Stimulated activated CD4-positive, alpha-beta T cell treated with anti-CD3 and anti-CD28 coated beads, TNF-alpha, amount 100 ng/mL, for 4 hours (primary cell): ENCODE data around the gene UBP1.
A peak's percentile ranks its signal among the peaks of the same experiment; 100 is the strongest.
"Not testable (repeated sequence)": the region's sequence is repeated elsewhere in the genome, so short reads cannot be mapped to it uniquely, and the experiment has no call there.

Source experiments
- DNase-seq, 3 experiments: peaks; one replicate each; pipeline ENCODE4 v3.0.0-alpha.2; 2020; ENCODE audit warnings: low read depth in 3 of 3

Gene UBP1, protein sequence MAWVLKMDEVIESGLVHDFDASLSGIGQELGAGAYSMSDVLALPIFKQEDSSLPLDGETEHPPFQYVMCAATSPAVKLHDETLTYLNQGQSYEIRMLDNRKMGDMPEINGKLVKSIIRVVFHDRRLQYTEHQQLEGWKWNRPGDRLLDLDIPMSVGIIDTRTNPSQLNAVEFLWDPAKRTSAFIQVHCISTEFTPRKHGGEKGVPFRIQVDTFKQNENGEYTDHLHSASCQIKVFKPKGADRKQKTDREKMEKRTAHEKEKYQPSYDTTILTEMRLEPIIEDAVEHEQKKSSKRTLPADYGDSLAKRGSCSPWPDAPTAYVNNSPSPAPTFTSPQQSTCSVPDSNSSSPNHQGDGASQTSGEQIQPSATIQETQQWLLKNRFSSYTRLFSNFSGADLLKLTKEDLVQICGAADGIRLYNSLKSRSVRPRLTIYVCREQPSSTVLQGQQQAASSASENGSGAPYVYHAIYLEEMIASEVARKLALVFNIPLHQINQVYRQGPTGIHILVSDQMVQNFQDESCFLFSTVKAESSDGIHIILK

DNA sequence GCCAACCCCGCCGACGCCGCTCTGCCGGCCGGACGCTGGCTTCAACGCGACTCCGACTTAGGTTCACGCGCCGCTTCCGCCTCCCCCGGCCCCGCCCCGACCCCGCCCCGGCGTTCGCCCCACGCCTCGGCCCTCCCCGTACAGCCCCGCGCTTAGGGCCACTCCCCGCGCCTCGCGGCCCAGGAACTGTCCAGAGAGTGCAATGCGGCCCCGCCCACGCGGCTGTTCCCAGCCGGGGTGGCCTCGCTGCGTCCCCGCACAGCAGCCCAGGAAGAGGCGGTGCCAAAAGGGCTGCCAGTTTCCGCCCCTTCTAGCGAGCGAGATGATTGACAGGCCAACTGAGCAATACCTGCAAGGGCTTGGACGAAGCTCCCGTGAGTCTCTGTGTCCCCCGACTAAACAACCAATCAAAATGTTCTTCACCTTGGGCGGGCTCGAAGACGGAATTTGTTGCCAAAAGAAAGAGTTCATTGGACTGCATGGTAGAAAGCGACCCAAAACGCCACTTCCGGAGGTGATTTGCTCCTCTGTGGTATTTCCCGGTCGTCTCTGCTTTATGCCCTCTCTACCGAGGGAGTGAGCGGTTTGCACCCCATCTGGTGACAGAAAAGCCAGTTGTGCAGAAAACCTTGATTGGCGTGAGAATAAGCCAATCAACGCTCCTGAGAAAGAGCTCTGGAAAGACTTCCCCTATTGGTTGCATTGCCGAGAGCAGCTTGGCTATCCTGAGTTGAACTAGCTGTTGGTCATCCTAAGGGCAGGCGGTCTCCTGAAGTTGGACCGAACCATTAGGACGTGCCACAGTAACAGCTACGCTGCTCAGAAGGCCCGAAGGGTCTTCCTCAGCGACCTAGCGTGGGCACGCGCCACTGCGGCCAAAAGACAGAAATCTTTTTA is at the start of gene UBP1:
Gene UBP1, minus strand, starts transcription at position 78 of the 897 bp plus-strand sequence. CDS start 557 bp downstream, outside the sequence.
- DNase-seq: peak; percentile 87 to 92 (median 91)

DNA sequence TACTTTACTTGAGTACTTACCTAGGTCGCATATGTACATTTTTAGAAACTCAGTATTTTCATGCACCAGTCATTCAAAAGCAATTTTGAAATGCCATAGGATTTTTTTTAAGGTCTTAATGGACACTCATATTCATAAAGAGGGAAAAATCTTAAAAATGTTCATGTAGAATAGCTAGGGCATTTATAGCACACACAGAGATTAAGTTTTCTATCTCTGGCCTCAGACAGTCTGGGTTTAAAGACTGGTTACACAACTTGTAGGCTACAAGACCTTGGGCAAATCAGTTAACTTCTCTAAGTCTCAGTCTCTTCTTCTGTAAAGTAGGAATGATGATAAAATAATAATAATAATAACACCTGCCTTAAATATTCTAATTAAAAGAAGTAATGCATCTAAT is 48.5 kb upstream of the UBP1 start:
- no peak for DNase-seq

DNA sequence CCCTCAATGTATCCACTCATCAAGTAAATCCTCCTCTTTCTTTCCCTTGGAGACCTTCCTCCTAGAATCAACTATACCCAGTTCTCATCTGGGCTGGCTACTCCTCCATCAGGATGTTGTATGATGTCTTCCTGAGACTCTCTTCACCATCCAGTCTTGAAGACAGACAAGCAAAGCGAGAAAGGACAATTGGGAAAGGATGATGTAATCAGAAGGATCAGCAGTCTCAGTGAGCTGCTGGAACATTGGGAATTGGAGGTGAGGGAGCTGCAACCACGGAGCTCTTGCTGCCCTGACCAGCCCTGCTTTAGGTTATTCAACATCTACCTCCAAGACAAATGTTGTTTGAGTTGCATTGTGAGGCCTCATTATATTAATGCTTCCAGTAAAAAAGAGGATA is 48.0 kb upstream of the UBP1 start:
- DNase-seq: no peak

DNA sequence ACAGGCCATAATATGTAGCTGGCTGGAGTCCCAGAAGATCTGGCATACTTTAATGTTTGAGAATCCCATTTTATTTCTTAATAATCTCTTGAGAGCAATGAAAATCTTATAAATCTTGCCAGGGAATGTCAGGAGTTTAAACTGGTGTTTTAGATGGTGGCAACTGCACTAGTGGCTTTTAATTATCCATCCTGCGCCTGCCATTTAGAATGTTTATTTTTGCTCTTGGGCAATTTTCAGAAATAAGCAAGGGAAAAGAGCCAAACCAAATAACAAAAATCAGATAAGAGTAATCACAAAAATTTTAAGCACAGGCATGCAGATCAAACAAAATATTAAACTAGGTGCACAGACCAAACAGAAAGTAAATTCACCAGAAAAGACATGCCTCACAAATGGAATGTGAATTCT is 41.9 kb upstream of the UBP1 start:
- DNase-seq: no peak

DNA sequence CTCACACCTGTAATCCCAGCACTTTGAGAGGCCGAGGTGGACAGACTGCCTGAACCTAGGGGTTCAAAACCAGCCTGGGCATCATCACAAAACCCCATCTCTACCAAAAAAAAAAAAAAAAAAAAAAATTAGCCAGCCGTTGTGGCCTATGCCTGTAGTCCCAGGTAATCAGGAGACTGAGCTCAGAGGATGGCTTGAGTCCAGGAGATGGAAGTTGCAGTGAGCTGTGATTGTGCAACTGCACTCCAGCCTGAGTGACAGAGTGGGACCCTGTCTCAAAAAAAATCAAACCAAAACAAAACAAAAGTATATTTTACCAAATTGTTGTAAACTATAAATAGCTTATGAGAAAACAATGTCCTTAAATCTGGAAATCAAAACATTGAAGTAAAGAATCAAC is 34.7 kb upstream of the UBP1 start:
- no peak for DNase-seq

DNA sequence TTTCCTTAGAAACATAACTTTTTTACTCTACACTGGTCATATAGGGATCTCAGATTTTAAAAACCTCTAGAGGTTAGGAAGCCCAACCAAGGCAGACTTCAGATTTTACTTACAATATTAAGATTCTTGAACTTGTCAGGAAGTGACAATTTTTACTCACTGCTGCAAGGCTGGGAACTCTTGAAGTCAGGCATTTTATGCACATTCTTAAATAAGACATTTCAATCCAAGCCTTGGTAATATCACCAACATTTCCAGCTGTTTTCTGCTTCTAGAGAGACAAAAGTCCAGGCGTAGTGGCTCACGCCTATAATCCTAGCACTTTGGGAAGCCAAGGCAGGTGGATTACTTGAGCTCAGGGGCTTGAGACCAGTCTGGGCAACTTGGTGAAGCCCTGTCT is 33.6 kb upstream of the UBP1 start:
- DNase-seq: no peak

DNA sequence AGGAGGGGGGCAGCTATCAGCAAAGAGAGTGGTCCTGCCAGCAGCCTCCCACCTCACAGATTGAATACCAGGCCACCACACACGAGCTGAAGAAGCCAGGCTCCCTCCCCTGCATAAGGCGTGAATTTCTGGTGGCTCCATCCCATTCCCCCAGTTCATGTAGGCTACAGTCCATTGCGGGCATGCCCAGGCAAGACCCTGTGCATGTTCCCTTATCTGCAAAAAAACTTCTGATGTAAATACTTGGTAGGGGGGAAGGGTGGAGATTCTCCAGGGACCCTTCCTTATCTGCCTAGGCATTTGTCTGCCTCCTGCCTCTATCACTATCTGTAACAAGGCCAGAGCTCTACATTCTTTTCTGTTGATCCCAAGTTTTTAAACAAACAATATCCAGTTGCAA is 27.6 kb upstream of the UBP1 start:
- no peak for DNase-seq

DNA sequence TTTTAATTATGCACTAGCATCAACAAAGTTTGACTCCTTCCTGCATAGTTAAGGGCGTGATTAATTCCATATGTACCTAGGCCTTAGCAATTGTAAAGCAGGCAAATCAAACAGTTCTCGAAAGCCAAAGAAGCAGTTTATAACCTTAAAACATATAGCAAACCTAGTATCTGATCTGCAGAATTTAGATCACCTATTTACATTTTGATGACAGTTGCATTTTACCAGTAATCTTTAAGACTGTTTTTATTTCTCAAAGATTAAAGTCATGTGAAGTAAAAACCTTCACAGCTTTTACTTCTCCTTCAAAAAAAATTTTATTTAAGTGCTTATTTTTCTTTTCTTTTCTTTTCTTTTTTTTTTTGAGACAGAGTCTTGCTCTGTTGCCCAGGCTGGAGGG is 20.9 kb upstream of the UBP1 start:
- DNase-seq: no peak

DNA sequence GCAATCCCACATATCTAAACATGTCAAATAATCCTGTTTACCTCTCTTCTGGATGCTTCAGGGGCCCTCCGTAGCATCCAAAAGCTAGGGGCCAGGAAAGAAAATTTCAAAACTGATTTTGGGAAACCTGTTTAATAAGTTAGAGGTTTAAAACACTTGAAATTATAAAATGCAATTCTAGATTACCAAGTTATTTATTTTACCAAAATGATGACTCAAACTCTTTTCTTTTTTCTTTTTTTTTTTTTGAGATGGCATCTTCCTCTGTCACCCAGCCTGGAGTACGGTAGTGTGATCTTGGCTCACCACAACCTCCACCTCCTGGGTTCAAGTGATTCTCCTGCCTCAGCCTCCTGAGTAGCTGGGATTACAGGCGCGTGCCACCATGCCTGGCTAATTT is 19.4 kb upstream of the UBP1 start:
- DNase-seq: not testable (repeated sequence)

DNA sequence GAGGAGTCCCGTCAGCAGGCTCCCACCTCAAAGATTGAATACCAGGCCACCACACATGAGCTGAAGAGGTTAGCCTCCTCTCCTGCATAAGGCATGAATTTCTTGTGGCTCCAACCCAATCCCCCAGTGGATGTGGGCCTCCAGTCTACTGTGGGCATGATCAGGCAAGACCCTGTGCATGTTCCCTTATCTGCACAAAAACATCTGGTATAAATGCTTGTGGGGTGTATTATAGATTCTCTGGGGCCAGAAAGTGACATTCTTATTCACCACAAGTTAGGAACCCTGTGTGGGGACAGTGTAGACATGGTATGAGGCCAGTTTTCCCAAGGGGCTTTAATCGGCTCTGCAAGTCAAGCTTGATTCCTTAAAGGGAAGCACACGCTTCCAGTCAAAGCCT is 18.2 kb upstream of the UBP1 start:
- no peak for DNase-seq

DNA sequence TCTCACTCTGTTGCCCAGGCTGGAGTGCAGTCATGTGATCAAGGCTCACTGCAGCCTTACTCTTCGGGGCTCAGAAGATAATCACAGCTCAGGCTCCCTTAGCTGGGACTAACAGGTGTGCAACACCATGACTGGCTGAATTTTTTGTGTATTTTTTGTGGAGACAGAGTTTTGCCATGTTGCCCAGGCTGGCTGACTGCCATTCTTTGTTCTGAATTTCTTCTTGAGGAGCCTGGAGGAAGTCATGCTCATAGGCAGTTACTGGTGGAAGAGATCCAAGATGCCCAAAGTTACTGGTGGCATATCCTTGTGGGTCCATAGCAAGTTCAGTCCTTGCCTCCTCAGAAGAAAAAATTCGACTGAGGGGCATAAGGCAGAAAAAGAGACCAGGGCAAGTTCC is 16.6 kb upstream of the UBP1 start:
- DNase-seq: no peak

DNA sequence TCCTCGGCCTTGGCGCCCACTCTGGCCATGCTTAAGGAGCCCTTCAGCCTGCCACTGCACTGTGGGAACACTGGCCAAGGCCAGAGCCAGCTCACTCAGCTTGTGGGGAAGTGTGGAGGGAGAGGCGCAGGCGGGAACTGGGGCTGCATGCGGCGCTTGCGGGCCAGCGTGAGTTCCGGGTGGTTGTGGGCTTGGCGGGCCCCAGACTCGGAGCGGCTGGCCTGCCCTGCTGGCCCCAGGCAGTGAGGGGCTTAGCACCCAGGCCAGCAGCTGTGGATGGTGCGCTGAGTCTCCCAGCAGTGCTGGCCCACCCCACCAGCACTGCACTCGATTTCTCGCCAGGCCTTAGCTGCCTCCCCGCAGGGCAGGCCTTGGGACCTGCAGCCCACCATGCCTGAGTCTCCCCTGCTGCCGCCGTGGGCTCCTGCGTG is 13.1 kb upstream of the UBP1 start:
- no peak for DNase-seq

DNA sequence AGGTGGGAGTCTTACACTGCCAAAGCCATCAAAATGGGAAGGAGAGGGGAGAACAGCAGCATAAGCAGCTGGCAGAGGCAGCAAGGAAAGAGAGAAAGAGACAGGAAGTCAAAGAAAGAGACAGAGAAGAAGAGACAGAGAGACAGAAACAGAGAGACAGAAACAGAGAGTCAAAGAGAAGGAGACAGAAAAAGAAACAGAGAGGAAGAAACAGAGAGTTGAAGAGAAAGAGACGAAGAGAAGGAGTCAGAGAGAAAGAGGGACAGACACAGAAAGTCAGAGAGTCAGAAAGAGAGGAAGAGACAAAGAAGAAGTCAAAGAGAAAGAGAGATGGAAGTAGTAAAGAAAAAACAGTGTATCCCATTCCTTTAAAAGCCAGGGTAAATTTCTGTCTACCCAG is 11.8 kb upstream of the UBP1 start:
- not testable (repeated sequence) for DNase-seq

DNA sequence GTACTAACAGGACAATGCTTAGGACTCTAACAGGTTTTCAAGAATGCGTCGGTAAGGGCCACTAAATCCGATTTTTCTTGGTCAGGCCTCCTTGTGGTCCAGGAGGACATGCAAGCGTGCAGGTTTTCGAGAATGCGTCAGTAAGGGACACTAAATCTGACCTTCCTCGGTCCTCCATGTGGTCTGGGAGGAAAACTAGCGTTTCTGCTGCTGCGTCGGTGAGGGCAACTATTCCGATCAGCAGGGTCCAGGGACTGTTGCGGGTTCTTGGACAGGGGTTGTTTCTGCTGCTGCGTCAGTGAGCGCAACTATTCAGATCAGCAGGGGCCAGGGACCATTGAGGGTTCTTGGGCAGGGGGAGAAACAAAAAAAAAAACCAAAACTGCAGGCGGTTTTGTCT is 7.8 kb upstream of the UBP1 start:
- DNase-seq: no peak

DNA sequence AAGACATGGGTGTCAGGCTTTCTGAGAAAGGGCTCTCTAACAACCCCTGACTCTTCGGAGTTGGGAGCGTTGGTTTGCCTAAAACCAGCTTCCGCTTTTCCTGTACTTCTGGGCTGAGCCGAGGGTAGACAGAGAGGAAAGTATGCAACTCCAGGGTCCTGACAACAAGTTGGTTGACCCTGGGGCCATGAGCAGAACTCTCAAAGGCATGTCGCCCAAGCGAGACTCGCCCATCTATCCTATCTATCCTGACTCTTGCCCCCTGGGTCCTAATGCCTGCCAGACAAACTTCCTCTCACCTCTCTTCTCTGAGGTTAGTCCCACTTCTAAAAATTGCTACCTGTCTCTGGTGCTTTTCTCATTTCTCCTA is 7.0 kb upstream of the UBP1 start:
- not testable (repeated sequence) for DNase-seq

DNA sequence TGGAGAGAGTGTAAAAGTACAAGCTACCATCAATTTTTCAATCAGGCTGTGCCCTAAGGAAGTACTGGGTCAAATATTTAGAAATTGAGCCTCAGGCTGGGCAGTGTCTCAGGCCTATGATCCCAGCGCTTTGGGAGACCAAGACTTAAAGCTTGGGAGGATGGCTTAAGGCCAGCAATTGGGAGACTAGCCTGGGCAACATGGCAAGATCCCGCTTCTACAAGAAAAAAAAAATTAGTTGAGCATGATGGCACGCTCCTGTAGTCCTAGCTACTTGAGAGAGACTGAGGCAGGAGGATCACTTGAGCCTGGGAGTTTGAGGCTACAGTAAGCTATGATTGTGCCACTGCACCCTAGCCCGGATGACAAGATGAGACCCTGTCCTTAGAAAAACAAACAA is 2.0 kb upstream of the UBP1 start:
- no peak for DNase-seq

DNA sequence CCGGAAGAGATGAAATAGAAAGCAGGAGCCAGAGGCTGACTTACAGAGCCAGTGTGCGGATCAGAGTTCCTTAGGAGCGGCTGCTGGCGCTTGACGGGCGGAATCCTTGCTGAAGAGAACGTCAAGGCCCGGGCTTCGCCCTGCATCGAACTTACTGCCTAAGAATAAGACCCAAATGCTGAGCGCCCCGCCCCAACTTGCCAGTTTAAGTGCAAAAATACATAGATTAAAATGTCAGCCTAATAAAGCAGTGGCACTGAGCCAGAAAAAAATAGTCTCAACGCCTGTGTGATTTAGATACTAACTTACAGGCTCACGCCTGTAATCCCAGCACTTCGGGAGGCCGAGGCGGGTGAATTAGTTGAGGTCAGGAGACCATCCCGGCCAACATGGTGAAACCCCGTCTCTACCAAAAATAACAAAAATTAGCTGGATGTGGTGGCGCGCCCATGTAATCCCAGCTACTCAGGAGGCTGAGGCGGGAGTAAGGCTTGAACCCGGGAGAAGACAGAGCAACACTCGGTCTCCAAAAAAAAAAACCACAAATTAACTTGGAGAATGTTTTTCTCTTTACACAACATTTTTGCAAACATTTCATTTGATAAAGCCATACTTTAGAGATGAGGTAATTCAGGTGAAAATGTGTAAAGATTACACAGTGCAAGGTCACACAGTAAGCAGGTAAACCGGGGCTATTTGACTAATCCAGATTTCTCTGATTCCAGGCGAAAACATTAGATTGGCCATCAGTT is 1.2 kb upstream of the UBP1 start:
- DNase-seq: no peak

DNA sequence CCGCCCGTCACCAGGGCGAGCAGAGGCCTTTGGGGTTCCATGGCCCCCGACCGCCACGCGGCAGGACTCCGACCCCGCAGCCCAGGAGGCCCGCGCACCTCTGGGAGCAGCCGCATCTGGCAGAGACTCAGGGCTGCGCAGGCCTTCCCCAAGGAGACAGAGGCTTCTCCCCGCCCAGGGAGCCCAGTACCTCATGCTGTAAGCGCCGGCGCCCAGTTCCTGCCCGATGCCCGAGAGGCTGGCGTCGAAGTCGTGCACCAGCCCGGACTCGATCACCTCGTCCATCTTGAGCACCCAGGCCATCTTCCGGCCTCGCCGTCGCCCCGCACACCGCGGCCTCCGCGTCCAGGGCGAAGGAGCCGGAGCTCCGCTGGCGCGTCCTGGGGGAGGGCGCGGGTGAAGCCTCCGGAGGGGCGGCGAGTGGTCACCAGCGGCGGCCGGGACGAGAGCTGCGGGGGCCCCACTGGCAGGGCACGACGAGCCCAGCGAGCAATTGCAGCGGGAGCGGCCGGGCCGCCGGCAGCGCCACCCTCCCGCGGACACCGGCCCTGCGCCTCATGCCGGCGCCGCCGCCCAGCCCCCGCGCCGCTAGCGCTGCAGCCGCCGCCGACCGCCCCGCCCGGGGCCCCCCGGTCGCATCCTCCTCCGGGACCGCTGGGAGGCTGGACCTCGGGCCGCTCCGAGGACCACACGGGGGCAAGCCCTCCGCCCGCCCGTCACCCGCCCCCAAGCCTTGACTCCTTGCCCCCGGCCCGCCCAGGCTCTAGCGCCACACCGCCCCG is 468 bp downstream of the UBP1 start:
- DNase-seq: peak in 2 of 3 experiments; percentile 20 to 29

DNA sequence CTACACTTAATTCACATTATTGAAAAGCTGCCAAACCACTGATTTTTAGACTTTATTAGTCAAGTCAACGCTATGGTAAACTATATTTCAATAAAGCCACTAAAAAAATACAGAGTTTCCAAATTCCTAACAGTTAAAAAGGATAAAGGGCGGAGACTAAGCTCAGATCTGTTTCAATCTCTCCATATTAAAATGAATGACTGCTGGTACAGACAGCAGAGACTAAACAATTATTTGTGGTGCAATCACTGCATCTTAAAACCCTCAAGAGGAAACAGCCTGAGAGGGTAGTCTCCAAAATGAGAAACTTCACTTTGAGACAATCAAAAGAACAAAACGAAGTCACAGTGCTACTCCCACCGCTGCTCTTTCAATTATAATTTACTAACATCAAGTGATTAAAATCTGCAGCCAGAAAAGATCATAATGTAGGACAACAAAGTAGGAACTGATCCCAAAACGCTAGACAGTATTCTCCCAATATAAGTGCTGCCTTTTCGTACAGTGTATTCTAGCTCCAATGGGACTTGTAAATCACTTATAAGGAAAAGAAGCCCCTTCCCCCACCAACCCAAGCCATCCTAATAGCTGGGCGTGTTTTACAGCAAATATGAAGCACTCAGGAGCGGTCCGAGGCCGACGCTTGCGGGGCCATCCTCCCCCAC is 1.2 kb downstream of the UBP1 start:
- no peak for DNase-seq

DNA sequence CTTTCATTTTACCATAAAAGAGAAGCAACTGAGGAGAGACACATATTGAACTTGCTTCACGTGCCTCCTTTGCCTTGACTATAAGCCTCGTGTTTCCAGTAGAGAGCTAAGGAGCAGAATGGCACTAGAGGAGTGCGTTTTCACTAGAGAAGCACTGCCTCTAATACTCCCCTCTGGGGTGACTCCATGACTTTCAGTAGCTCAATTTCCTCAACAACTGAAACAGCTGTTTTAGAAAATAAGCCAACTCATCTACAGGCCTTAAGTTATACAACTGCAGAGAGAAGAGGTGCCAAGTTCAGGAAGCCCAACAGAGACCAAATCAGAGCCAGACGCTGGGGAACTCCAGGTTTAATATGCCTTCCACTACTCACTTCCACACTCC is 1.9 kb downstream of the UBP1 start:
- no peak for DNase-seq
